ENCODE results near the gene LHFPL2.

GRCh38 chr5:78506261-78507024 is 142.1 kb downstream of the LHFPL2 start:
- TF ChIP-seq CTCF (IDR thresholded peaks at IDR 0.05 in 2 of 3, conservative IDR thresholded peaks at IDR 0.05 in 1 of 3; ENCODE audit: borderline replicate concordance in 1 of 3, insufficient read depth in 1 of 3, low read depth in 2 of 3, low read length in 2 of 3) (no peak), TCF7L2 (IDR thresholded peaks at IDR 0.05; ENCODE audit: borderline replicate concordance, extremely low read depth, insufficient read depth, insufficient read length) (no peak), EGR1 (IDR thresholded peaks at IDR 0.05; ENCODE audit: low read depth) (no peak)
